GM19452 (cell line): Measurements from ENCODE around the gene PLAAT2.
"Not testable (repeated sequence)": the region's sequence is repeated elsewhere in the genome, so short reads cannot be mapped to it uniquely, and the experiment has no call there.

Experiments used
- ATAC-seq: cut with Tn5 transposase; IDR thresholded peaks from one replicate; pipeline ENCODE4 v1.9.1; 2021; ENCODE audit not compliant: unreplicated experiment

Gene PLAAT2

GRCh38 chr11:63563201-63564055, at the start of gene PLAAT2:
TSS of gene PLAAT2 (minus strand) at chr11:63563379. CDS start at chr11:63563324, 55 bp downstream.
- ATAC-seq = peak; percentile 7

GRCh38 chr11:63612181-63612580, 49.0 kb upstream of the PLAAT2 start:
- no peak for ATAC-seq

DNA sequence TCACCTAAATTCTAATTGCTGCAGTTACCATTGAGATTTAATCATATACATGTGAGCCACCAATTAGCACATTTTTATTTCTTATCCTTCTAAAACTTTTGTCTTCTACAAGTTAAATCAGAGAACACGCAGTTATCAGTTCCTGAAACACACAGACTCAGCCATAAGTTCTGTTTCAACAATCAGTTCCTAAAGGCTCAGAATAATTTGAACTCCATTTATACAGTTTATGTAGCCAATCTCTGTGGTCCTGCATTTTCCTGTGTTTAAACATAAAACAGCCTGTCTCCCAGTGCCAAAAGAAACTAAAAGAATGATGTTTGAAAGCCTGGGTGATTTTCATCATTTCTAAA, 48.2 kb upstream of the PLAAT2 start:
- no peak for ATAC-seq

DNA sequence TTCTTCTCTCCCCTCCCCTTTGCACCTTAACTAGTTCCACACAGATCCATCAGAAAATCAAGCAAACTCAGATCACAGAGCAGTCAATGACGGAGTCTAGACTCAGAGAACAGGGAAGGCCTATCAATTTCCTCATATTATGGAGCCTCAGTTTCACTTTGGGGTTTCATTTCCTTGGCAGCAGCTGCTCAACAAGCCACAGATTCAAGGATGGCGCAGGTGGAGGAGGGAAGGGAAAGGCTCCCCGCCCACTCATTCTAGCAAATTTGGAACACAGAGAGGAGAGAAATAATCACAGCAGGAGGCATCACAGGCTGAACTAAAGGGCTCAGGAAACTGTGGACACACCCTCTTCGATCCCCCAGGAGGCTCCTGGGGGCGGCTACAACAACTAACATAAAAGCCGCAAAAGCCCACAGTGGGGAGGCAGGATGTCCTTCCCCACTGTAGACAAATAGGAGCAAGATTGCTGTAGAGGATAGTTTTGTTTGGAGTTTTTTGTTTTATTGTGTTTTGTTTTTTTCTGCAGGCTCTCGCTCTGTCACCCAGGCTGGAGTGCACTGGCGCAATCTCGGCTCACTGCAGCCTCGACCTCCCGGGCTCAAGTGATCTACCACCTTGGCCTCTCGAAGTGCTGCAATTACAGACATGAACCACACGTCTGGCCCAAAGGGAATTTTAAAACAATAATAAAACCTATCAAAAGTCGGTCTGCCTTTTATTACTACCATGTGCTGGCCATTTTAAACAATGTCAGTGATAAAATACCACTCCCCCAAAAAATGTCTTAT, 47.6 kb upstream of the PLAAT2 start:
- ATAC-seq = no peak

GRCh38 chr11:63609971-63610580, 46.9 kb upstream of the PLAAT2 start:
- no peak for ATAC-seq

DNA sequence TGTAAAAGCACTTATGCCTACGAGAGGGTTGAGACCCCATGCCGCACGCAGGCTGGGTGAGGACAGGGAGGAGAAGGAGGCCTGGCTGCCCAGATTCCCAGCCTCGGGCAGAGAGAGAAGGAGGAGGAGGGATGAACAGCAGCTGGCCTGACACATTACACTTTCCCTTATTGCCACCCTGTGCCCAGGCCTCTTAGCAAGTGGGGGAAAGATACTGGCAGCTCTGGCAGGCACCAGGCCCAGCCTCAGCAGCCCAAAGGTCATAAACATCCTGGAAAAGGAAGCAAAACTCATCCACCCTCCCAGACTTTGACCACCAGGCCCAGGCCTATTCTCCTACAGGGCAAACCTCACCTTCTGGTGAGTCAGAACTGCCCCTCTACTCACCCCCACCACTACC, 46.4 kb upstream of the PLAAT2 start:
- ATAC-seq = no peak

DNA sequence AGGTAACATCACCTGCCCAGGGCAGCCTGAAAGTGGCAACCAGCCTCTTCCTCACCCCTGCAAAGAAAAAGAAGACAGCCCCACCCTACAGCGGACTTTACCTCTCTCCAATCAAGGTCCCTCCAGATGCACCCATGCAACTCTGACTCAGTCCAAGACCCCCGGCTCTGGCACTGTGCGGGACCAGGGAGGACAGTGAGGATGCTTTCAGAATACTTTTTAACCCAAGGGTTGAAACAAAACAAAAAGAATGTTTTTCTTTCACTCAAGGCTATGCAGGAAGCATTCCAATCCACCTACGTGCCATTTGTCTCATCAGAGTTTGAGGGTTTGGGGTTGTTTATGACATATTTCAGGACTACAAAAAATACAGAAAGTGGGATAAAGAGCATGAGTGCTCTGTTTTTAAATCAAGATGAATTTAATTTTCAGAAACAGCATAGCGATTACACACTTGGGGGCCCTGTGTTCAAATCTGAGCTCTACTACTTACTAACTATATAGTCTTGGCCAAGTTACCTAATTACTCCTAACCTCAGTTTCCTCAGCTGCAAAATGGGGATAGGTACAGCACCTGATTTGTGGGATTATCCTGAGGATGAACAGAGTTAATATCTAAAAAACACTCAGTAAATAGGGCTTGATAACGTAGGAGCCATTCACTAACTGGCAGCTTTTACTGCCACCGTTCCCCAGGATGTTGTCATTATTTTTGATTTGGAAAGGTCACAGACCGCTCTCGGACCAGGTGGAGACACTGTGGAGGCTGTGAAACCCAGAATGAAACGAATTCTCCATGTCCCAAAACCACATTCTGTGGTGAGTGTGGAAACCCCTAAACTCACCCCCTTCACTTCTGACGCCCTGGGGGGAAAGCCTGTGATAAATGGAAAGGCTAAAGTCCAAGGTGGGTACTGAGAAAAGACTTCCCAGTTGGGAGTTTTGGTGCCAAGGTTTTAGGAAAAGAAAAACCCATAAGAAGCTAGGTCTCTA, 45.5 kb upstream of the PLAAT2 start:
- no peak for ATAC-seq

GRCh38 chr11:63603180-63603518, 40.0 kb upstream of the PLAAT2 start:
- ATAC-seq = no peak

- ATAC-seq = not testable (repeated sequence)
These were observed 39.4 kb upstream of the PLAAT2 start for GRCh38 chr11:63602290-63603179.

- ATAC-seq = no peak
These were observed 36.3 kb upstream of the PLAAT2 start for GRCh38 chr11:63599211-63600122.

DNA sequence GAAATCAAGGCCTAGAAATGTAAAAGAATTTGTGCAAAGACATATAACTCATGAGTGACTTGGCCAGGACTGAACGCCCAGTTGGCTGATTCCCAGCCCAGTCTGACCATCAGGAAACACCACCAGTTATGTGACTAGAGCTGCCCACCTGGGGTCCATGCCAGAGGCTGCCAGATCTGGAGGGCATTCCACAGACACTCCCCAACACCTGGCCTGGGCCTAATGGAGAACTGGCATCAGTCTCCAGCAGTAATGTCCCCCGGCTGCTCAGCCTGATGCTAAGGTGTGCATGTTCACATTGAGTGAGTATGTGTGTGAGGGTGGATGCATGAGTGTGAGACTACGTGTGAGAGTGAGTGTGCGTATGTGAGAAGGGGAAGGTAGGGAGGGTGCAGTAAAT, 35.4 kb upstream of the PLAAT2 start:
- ATAC-seq = no peak

GRCh38 chr11:63595296-63595695, 32.1 kb upstream of the PLAAT2 start:
- no peak for ATAC-seq

GRCh38 chr11:63592975-63593395, 29.8 kb upstream of the PLAAT2 start:
- no peak for ATAC-seq

GRCh38 chr11:63590024-63590788, 27.0 kb upstream of the PLAAT2 start:
- no peak for ATAC-seq

DNA sequence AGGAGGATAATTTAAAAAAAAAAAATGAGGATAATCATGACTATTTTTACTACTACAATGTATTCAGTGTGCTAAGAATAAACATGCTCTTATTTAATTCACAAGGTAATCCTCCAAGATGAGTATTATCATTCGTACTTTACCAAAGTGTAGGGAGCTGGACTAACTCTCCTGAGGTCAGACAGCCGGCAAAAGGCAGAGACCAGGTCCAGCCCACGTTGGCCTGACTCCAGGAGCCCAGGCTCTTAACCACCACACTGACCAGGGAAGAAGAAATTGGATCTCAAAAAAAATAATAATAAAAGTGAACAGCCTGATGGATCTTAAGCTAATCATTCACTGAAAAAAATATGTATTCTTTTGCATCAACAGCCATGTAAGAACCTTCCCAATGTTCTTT, 25.8 kb upstream of the PLAAT2 start:
- ATAC-seq = no peak

- ATAC-seq = no peak
These were observed 23.4 kb upstream of the PLAAT2 start for GRCh38 chr11:63586451-63587166.

GRCh38 chr11:63583357-63583677, 20.1 kb upstream of the PLAAT2 start:
- no peak for ATAC-seq
